K562 (cell line): ENCODE results near the gene TPI1. TPM values are rescaled to one million over a fixed set of nuclear protein-coding genes. Genes with fewer than 3 reads are reported as not detected.

ENCODE experiments used
- ATF3 ChIP-seq, 2 experiments: fragments of 450-650 bp in 1 of 2; sonication (generic) in 1 of 2; formaldehyde crosslinking in 1 of 2; IDR thresholded peaks in 1 of 2; conservative IDR thresholded peaks in 1 of 2; 2 replicates each; pipeline versions ENCODE4 v1.6.1 to v1.8.1; 2016 to 2023; ENCODE audit warnings: mild to moderate bottlenecking in 2 of 2, moderate library complexity in 2 of 2, inconsistent platforms in 1 of 2, missing genetic modification reagents in 1 of 2
- GTF3C2 ChIP-seq: IDR thresholded peaks from 3 replicates; pipeline ENCODE4 v1.6.1; 2011; ENCODE audit warnings: borderline replicate concordance, mild to moderate bottlenecking, moderate library complexity; ENCODE audit not compliant: insufficient read length; ENCODE audit errors: extremely low read depth
- HMBOX1 ChIP-seq: sonication (generic); IDR thresholded peaks from 2 replicates; pipeline ENCODE4 v1.6.1; 2016
- HMG20A ChIP-seq: fragments of 450-650 bp; formaldehyde crosslinking; conservative IDR thresholded peaks from 2 replicates; pipeline ENCODE4 v1.4.0; 2020; ENCODE audit warnings: mild to moderate bottlenecking, mixed read lengths
- HOMEZ ChIP-seq: fragments of 250-450 bp; sonication (Bioruptor Pico); IDR thresholded peaks from 2 replicates; pipeline ENCODE4 v1.4.0; 2020; ENCODE audit warnings: mild to moderate bottlenecking, moderate library complexity
- NR2C2 ChIP-seq, 2 experiments: fragments of 200-800 bp in 1 of 2; sonication (Bioruptor generic) in 1 of 2; sonication (generic) in 1 of 2; formaldehyde crosslinking in 1 of 2; IDR thresholded peaks; 2 replicates each; pipeline versions ENCODE4 v1.6.1 to v1.8.0; 2016 to 2022; ENCODE audit warnings: mild to moderate bottlenecking in 1 of 2, missing compliant biosample characterization in 1 of 2, missing genetic modification characterization in 1 of 2, missing genetic modification reagents in 1 of 2
- PHF8 ChIP-seq: fragments of 200-600 bp; sonication (generic); IDR thresholded peaks from 2 replicates; pipeline ENCODE4 v1.6.1; 2012; ENCODE audit warnings: mixed run types, mild to moderate bottlenecking, inconsistent platforms, low read length, moderate library complexity, borderline replicate concordance
- TFAM ChIP-seq: fragments of 250-450 bp; sonication (Bioruptor Pico); conservative IDR thresholded peaks from 2 replicates; pipeline ENCODE4 v1.5.0; 2021; ENCODE audit warnings: mild to moderate bottlenecking, moderate library complexity
- YY1 ChIP-seq, 3 experiments: IDR thresholded peaks; 2 replicates each; pipeline ENCODE4 v1.6.1; 2011; ENCODE audit warnings: low read length in 2 of 3, mild to moderate bottlenecking in 2 of 3, moderate library complexity in 2 of 3, borderline replicate concordance in 1 of 3, control low read depth in 1 of 3, low read depth in 1 of 3; ENCODE audit not compliant: insufficient read depth in 3 of 3, insufficient replicate concordance in 2 of 3, control insufficient read depth in 1 of 3, insufficient read length in 1 of 3; ENCODE audit errors: extremely low read depth in 1 of 3
- ZBTB26 ChIP-seq: fragments of 450-650 bp; formaldehyde crosslinking; IDR thresholded peaks from 2 replicates; pipeline ENCODE4 v1.4.0; 2022; ENCODE audit warnings: missing genetic modification characterization
- ZFPM2 ChIP-seq: fragments of 250-450 bp; sonication (Bioruptor Pico); IDR thresholded peaks from 2 replicates; pipeline ENCODE4 v1.5.1; 2022; ENCODE audit warnings: mild to moderate bottlenecking
- ZNF280A ChIP-seq: fragments of 450-650 bp; IDR thresholded peaks from 2 replicates; pipeline ENCODE4 v1.6.1; 2018; ENCODE audit warnings: mild to moderate bottlenecking, low read depth; ENCODE audit not compliant: partially characterized antibody
- polyA plus RNA-seq, 8 experiments: library from polyadenylated mRNA; depleted of rRNA in 4 of 8; stranded (reverse) in 5 of 8; unstranded in 3 of 8; fragments of >200 nt; fragmentation: Nextera tagmentation in 2 of 8; fragmentation: Illumina TruSeq in 1 of 8; extraction: Ambion mirVana in 2 of 8; extraction: Trizol in 1 of 8; gene quantifications; 2 replicates each; pipeline versions ENCODE4 v1.2.1 to v1.2.3, GENCODE V29; 2011 to 2014; ENCODE audit warnings: inconsistent platforms in 1 of 8, missing spikeins in 1 of 8
- total RNA-seq, 7 experiments: library from RNA; depleted of rRNA in 6 of 7; stranded (reverse); fragments of >200 nt in 6 of 7; fragmentation: Illumina TruSeq in 2 of 7; extraction: Trizol in 2 of 7; gene quantifications; 2 replicates each; pipeline versions ENCODE4 v1.2.1 to v1.2.3, GENCODE V29; 2011 to 2021; ENCODE audit warnings: low replicate concordance in 1 of 7

The TPI1 gene
- total and polyA plus RNA-seq, 9 of the 15 experiments (the other 6 are each of a cell fraction or from before 2014, with no cell fraction given) = 662 to 4,971 (median 892) TPM

DNA sequence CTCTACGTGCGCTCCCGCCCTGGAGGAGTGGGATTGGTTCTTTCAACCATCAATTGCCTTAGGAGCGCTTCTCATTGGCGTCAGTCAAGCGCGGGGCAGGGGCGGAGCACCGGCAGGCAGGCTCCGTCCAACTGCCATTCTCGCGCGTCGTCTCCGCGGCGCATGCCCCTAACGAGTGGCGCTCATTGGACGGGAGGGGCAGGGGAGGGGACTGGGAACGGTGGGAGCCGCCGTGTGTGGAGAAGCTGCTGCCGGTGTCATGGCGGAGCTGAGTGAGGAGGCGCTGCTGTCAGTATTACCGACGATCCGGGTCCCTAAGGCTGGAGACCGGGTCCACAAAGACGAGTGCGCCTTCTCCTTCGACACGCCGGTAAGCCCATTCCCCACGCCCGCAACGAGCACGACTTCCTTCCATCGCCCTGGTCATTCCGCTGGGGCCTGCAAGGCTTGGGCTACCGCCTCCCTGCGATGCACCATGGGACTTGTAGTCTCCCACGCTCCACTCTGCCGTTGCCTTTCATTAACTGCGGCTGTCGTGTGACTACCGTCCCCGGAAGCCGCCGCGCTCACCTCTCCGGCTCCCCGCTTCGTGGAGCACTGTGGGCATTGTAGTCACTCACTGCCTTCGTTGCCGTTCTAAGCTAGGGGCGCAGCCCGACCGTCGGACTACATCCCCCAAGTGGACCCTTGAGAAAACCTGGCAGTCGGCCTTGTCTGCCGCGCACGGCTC lies 15.2 kb upstream of the TPI1 start, which contains the start of gene USP5 (continued):
- 0 out of 2 replicates have a peak, but pooled peaks have one; percentile 28 for TF ChIP-seq HOMEZ (CRISPR knock-in tag)
- no peak for TF ChIP-seq ZNF280A
- TF ChIP-seq GTF3C2 = no peak
- peak; percentile 56 to 91 (median 76) for TF ChIP-seq YY1 (IDR thresholded peaks at IDR 0.05; ENCODE audit: borderline replicate concordance in 1 of 3, control insufficient read depth in 1 of 3, extremely low read depth in 1 of 3, insufficient read depth in 3 of 3, insufficient read length in 1 of 3, insufficient replicate concordance in 2 of 3, low read depth in 1 of 3, low read length in 2 of 3)
- TF ChIP-seq ZFPM2 (CRISPR knock-in tag) = 0 out of 2 replicates have a peak, but pooled peaks have one; percentile 27
- TF ChIP-seq PHF8 = peak; percentile 83
- TF ChIP-seq HMG20A (CRISPR knock-in tag) = no peak
- 0 out of 2 replicates have a peak, but pooled peaks have one; percentile 1 for TF ChIP-seq HMBOX1
- TF ChIP-seq TFAM (CRISPR knock-in tag) = no peak
- peak; percentile 22; the same call in 1 of the 2 replicates for TF ChIP-seq ZBTB26
- no peak for TF ChIP-seq ATF3 (IDR thresholded peaks at IDR 0.05)
- no peak for TF ChIP-seq ATF3 (CRISPR knock-in tag; conservative IDR thresholded peaks at IDR 0.05)
- TF ChIP-seq NR2C2 (CRISPR knock-in tag; IDR thresholded peaks at IDR 0.05) = peak; percentile 91
- TF ChIP-seq NR2C2 (tag; IDR thresholded peaks at IDR 0.05) = peak; percentile 99
